ENCODE data around the gene TTYH2. TPM values are rescaled to one million over a fixed set of nuclear protein-coding genes. Genes with fewer than 3 reads are reported as not detected.

TTYH2 gene
- total RNA-seq, 1 donor from 2014 or later: 3.4 TPM

GRCh38 chr17:74228306-74228978, 15.1 kb downstream of the TTYH2 start:
- Histone ChIP-seq H3K9me3 (no peaks in the 10 kb centered on the region), H3K27me3 (no peaks in the 10 kb centered on the region), H3K27ac (no peak overlapping the region), H3K4me3 (no peak overlapping the region), H3K4me1 (no peaks in the 10 kb centered on the region), H3K36me3 (no peaks in the 10 kb centered on the region)
- intact Hi-C loops (cut with DNase I): no loop called here
- no peak for DNase-seq (ENCODE audit: extremely low spot score in 2 of 2)
- TF ChIP-seq POLR2AphosphoS5 (IDR thresholded peaks at IDR 0.05; ENCODE audit: insufficient read depth in 1 of 2, low read depth in 1 of 2): no peak
- no peak for TF ChIP-seq CTCF (IDR thresholded peaks at IDR 0.05)
- TF ChIP-seq POLR2A (IDR thresholded peaks at IDR 0.05): no peak

- Histone ChIP-seq H3K36me3 (no peaks in the 10 kb centered on the region), H3K4me3 (no peak overlapping the region), H3K27ac (no peak overlapping the region), H3K4me1 (no peaks in the 10 kb centered on the region), H3K9me3 (no peaks in the 10 kb centered on the region), H3K27me3 (no peaks in the 10 kb centered on the region)
- DNase-seq (ENCODE audit: extremely low spot score in 2 of 2): no peak
- intact Hi-C loops (cut with DNase I): no loop called here
- no peak for TF ChIP-seq POLR2A (IDR thresholded peaks at IDR 0.05)
These were observed 17.5 kb downstream of the TTYH2 start for GRCh38 chr17:74230896-74231295.

- DNase-seq (ENCODE audit: extremely low spot score in 2 of 2): no peak
- H3K4me1 ChIP-seq: no peaks in the 10 kb centered on the region
- TF ChIP-seq POLR2A (IDR thresholded peaks at IDR 0.05): no peak
- TF ChIP-seq POLR2AphosphoS5 (IDR thresholded peaks at IDR 0.05; ENCODE audit: insufficient read depth in 1 of 2, low read depth in 1 of 2): no peak
- TF ChIP-seq CTCF (IDR thresholded peaks at IDR 0.05): no peak
- no peak overlapping the region for H3K27ac ChIP-seq
- no peaks in the 10 kb centered on the region for H3K36me3 ChIP-seq
- intact Hi-C loops (cut with DNase I): no loop called here
- no peaks in the 10 kb centered on the region for H3K27me3 ChIP-seq
- no peak overlapping the region for H3K4me3 ChIP-seq
- H3K9me3 ChIP-seq: no peaks in the 10 kb centered on the region
These were observed 18.8 kb downstream of the TTYH2 start for GRCh38 chr17:74231928-74232907.

- DNase-seq (ENCODE audit: extremely low spot score in 2 of 2): no peak
- intact Hi-C loops (cut with DNase I): no loop called here
These were observed 20.6 kb downstream of the TTYH2 start for GRCh38 chr17:74233937-74234336.

GRCh38 chr17:74234486-74234885, 21.1 kb downstream of the TTYH2 start:
- Histone ChIP-seq H3K27me3 (no peaks in the 10 kb centered on the region), H3K27ac (no peak overlapping the region), H3K4me3 (no peak overlapping the region), H3K9me3 (no peaks in the 10 kb centered on the region), H3K4me1 (no peaks in the 10 kb centered on the region), H3K36me3 (no peaks in the 10 kb centered on the region)
- intact Hi-C loops (cut with DNase I): no loop called here
- TF ChIP-seq POLR2A (IDR thresholded peaks at IDR 0.05) (no peak), CTCF (IDR thresholded peaks at IDR 0.05) (no peak), POLR2AphosphoS5 (IDR thresholded peaks at IDR 0.05; ENCODE audit: insufficient read depth in 1 of 2, low read depth in 1 of 2) (no peak)
- DNase-seq (ENCODE audit: extremely low spot score in 2 of 2): no peak

More at GRCh38 chr17:74233937-74234336, 20.6 kb downstream of the TTYH2 start:
- no peaks in the 10 kb centered on the region for H3K27me3 ChIP-seq
- H3K4me3 ChIP-seq: no peak overlapping the region
- no peaks in the 10 kb centered on the region for H3K9me3 ChIP-seq
- no peaks in the 10 kb centered on the region for H3K36me3 ChIP-seq
- H3K27ac ChIP-seq: no peak overlapping the region
- no peaks in the 10 kb centered on the region for H3K4me1 ChIP-seq
- TF ChIP-seq POLR2AphosphoS5 (IDR thresholded peaks at IDR 0.05; ENCODE audit: insufficient read depth in 1 of 2, low read depth in 1 of 2): no peak
- TF ChIP-seq POLR2A (IDR thresholded peaks at IDR 0.05): no peak
- no peak for TF ChIP-seq CTCF (IDR thresholded peaks at IDR 0.05)

Data from vagina (tissue), 2 donors.